Lower leg skin (tissue), 3 donors: ENCODE measurements around the gene GSE1.

Experiments used
- CTCF ChIP-seq, 3 donors: fragments of 450-650 bp; IDR thresholded peaks; one replicate each; pipeline ENCODE4 v1.5.1; 2016; ENCODE audit warnings: antibody characterized with exemption in 3 of 3, mild to moderate bottlenecking in 3 of 3, moderate library complexity in 2 of 3
- POLR2A ChIP-seq, 2 donors: fragments of 450-650 bp; IDR thresholded peaks; one replicate each; pipeline ENCODE4 v1.6.1; 2016 to 2017; ENCODE audit warnings: antibody characterized with exemption in 2 of 2, mild to moderate bottlenecking in 1 of 2, moderate library complexity in 1 of 2

- TF ChIP-seq CTCF (IDR thresholded peaks at IDR 0.05) = no peak
- no peak for TF ChIP-seq POLR2A (IDR thresholded peaks at IDR 0.05)
Measured at GRCh38 chr16:85607796-85608514, 5.2 kb upstream of the GSE1 start.
